Amygdala (tissue), 56 donors: Measurements from ENCODE around the gene GDPGP1.
A peak's percentile ranks its signal among the peaks of the same experiment; 100 is the strongest.

Experiments
- DNase-seq, 56 donors: peaks; one replicate each; lab custom pipeline; 2025; lab: John Stamatoyannopoulos, UW

The GDPGP1 gene

DNA sequence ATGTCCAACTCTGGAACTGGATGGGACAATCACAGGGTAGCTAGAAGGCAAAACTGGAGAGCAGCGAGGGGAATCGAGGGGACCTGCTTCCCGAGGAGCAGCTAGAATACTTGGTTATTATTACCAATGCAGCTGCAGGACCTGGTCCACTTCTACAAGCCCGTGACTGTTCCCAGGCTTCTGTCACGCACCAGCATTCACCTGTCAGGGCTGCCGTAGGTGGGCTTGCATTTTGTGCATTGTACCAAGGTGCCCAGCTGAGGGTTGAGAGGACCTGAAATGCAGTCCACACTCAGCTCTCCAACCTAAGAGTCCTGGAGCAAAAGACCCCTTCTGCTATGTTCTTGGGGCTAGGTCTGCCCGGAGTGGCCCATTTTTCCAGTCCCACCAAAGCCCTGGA, 30.5 kb upstream of the GDPGP1 start:
- no peak for DNase-seq

DNA sequence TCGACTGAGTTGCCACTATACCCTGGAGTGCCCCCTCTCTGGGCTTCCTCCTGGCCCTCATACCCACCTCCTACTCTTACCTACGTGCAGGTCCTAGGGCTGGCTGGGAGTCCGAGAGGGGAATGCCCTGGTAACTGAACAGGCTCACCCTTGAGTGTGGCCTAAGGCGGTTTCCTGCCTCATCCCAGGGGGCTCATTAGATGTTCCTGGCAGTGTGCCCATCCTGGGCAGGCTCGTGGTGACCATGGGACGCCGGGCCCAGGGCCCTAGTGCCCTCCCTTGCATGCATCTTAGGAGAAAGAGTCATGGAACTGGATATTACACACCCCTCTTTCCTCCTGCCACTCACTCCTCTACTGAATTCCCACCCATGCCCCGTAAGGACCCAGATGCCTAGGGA, 30.1 kb upstream of the GDPGP1 start:
- peak in 21 of 56 donors; percentile 9 to 57 (median 36) for DNase-seq

DNA sequence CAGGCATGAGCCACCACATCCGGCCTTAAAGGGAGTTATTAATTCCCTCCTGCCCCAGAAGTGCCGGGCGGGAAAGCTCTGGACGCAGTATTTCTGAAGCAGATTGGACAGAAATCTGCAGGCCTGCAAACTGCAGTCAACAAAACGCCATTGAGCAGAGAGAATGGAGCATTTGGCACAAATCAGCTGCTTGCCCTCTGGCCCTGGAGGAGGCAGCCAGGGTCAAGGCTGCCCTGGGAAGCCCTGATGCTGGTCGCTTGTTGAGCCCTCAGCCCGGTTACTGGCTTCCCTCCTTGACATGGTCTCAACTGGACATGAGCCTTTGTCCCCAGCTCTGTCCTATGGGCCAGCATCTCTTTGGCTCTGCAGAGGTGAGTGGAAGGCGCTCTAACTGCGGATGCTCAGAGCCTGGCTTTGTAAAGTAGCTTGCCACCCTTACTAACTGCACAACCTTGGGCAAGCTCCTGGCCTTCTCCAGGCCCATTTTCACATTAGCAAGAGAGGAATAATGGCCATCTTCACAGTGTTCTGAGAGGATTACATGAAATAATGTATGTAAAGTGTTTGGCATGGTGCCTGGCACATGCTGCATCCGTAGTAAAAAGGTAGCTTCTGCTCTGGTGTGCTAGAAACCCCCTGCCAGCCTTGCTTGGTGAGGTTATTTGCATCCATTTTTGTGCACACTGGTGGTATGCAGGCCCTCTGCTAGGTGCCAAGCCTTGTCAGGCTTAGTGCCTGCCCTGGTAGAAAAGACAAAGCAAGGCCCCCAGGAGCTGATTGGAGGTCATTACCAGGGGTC, 28.8 kb upstream of the GDPGP1 start:
- DNase-seq, result peak in 18 of 56 donors; percentile 9 to 65 (median 32)

DNA sequence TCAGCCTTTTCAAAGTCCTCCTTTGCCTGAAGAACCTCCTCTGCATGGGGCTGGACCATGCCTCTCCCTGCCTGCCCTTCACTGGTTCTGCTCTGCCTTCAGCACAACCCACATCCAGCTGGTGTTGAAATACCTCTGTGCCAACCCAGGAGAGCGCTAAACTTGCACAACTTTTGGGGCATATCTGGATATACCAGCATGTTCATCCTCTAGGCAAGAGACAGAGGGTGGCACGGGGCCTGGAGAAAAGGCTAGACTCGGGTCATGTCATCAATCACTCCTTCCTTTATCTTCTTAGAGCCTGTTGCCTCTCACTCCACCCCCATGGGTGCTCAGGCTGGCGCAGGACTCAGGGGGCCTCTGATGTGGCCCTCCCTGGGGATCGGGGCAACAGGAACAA, 28.1 kb upstream of the GDPGP1 start:
- DNase-seq, result no peak

DNA sequence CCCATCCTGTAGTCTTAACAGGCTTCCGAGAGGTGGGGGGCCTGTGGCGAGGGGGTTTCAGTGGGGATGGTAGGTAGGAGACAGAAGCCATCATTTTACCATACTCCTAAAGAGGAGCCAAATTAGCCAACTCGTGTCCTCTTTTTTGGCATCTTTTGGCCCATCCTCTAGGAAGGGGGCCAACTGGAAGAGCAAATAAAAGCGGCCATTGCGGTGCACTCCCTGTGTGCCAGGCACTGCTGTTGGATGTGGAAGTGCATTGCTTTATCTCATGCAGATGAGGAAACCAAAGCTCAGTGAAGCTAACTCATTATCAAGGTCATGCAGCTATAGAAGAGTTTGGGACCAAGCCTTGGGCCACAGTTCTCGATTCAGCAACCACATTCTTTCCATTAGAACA, 26.8 kb upstream of the GDPGP1 start:
- DNase-seq, result no peak

DNA sequence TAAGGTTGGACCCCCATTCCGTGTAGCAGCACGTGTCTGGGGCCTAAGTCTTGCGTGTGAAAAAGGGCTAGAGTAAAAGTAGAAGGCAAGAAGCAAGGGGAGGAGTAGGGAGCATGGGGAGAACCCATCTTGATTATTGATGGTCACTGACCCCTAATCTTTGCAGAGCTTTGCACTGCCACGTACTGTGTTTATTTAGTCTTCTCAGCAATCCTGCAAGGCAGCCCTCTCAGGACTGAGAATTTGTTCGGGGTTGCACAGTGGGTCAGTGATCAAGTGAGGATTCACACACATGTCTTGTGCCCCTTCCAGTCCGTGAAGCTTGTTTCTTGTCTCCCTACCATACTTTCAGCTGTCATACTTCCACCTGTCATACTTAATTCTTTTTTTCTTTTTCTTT, 25.7 kb upstream of the GDPGP1 start:
- DNase-seq, result no peak

DNA sequence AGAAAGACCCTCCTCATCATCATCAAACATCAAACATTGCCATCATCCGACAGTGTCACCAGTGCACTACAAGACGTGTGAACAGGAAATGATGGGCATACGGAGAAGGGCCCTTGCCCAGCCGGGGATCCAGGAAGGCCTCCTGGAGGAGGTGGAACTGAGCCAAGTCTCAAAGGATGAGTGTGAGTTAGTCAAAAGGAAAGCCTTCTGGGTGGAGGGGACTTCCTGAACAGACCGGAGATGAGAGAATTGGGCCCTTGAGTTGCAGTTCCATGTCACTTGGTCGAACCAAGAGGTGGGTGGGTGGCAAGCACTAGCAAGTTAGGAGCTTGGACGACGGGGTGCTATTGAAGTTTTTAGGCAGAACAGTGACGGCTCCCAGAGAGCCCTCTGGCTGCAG, 24.4 kb upstream of the GDPGP1 start:
- no peak for DNase-seq

DNA sequence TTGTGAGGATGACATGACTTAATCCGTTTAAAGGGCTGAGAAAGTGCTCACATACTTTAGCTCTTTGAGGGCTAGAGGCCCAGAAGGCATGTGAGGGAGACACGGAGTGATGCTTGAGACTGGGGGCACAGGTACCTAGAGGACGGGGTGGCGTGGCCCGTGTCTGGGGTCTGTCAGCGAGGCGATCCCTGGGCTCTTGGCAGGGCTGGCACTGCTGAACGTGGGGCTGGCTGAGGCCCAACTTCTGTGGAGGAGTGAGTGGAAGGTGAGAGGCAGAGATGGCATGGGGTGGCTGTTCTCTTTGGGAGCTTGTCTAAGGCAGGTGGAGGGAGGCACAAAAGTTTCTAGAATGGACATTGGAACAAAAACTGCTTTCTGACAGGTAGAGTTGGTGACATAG, 23.4 kb upstream of the GDPGP1 start:
- DNase-seq, result no peak

DNA sequence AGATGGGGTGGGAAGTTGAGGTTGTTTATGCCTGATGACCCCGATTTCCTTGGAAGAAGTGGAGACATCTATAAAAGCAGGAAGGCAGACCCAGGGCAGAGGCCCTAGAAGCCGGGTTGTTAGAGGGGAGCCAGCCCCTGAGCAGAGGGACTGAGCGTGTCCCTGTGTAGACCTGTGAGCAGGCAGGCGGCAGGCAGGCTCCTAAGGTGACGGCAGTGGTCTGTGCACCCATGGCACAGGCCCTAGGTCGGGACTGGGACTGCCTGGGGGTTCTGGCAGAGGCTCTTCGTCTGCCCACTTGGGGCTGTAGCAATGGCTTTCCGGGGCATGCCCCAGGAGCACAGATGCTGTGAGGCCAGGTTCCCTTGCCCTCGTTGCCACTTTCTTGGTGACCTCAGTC, 23.0 kb upstream of the GDPGP1 start:
- DNase-seq, result no peak

DNA sequence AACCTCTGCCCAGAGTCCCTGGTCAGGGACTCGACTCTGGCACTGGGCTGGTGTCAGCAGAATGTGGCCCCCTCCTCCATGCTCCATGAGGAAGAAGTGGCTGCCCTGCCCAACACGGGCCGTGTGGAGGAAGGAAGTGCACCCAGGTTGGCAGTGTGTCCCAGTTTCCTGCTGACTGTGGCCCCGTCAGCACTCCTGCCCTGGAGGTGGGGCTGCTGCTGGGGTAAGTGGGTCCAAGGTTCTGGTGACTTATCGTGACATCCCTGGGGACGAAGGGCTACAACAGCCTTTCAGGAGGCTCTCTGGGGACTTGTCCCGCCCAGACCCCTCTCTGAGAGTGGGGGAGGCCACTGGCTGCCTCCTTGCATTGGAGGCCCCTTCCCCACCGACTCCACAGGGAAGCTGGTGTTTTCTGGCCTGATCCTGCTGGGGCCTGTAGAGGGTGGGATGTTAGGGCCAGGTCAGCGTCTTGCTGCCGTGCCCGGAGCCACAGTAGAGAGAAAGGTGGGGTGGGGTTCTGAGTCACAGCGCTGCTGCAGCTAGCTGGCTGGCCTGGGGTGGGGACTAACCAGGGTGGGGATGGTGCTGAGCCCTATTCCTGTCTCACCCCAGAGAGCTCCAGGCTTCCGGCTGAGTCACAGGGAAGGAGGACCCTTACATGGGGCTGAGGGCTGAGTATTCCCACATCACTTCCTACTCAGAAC, 22.4 kb upstream of the GDPGP1 start:
- DNase-seq, result no peak

DNA sequence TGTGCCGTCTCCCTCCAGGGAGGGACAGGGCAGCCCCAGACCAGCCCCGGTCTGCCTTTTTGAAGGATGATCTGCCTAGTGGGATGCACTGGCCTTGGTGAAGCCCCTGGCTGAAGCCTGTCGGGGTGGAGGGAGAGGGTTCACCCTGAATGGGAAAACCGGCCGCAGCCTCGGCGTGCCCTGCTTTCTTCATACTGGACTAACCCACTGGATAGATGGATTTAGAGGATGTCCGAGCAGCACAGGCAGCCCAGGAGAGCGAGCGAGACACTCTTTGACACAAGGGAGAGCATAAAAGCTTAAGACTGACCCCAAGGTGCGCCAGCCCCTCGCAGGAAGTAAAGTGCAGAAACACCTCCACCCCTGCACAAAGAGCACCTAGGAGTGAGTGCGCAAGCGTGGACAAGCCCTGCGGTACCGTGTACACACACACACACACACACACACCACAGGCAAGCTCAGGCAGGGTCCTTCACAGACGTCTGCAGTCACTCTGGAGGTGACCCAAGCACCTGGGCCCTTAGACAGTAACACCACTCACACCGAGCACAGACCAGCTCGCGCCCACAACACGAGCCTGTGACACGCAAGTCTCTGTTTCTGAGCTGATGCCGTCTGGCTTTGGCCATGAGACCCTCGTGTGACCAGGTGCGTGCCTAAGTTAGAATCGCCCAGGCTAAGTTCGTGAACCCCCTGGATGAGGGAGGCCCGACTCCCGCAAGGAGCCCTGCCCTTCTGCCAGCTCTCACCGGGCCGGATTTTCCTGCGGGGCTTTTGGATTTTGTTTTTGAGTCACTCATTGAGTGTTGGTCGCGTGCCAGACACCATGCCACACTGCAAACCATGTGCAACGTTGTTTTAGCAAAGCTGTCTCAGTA, 21.5 kb upstream of the GDPGP1 start:
- DNase-seq, result peak in 1 of 56 donors; percentile 49

DNA sequence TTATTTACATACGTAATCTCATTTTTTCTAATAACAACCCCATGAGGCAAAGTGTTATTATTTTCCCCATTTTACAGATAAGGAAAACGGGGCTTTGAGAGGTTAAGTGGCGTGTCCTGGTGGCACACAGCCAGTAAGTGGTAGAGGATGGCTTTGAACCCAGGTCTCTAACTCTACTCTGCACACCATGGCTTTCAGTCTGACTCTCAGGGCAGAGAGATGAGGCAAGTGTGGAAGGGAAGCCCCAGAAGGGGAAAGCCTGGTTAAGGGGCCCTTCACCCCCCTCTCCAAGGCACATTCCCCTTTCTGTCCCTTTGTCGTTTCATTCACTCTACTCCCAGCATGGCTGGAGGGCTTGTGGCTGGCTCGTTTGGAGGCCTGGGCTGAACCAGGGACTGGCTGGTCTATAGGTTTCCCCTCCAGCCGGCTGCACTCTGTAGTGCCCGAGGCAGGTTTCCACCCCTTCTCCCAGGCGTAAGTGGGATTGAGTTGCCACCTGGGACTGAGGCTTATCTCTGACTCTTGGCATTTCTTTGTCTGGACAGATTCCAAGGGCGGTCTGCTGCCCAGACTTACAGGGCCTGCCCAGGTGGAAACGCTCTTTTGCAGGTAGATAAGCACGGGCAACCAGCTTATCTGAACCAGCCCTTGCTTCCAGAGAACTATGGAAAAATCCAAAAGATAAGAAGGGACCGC, 20.7 kb upstream of the GDPGP1 start:
- DNase-seq, result no peak

DNA sequence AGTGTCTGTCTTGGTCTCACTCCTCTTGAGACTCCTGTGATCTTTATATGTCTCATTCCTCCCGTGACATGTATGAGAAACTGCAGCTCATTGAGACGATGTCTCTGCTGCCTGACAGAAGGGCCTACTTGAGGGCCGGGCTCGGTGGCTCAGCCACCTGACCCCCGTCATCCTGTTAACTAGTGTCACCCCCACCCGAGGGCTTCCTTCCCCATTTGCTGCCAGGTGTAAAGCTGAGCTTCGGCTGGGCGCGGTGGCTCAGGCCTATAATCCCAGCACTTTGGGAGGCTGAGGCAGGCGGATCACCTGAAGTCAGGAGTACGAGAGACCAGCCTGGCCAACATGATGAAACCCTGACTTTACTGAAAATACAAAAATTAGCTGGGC, 20.2 kb upstream of the GDPGP1 start:
- no peak for DNase-seq

DNA sequence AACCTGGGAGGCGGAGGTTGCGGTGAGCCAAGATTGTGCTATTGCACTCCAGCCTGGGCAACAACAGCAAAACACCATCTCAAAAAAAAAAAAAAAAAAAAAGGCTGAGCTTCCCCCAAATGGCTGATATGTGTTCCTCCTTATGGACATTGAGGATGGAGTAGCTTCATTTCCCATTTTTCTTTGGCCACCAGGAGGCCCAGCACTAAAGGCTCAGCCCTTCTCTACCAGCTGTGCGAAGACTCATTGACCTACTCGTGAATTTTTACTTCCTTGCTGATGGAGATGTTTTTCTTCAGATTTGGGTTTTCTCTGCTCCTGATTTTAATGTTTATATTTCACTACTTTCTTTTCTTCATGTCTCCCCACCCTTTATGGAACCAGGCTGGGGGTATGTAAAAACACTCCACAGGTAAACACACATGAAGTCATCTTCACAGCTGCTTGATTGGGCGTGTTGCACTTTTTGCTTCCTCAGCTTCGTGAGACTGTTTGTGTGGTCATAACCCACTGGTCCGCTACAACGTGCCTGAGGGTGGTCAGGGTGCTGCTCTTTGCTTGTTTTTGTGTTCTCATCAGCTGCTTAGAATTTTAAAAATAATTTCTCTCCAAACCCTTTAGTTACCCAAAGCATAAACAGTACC, 19.3 kb upstream of the GDPGP1 start:
- no peak for DNase-seq

DNA sequence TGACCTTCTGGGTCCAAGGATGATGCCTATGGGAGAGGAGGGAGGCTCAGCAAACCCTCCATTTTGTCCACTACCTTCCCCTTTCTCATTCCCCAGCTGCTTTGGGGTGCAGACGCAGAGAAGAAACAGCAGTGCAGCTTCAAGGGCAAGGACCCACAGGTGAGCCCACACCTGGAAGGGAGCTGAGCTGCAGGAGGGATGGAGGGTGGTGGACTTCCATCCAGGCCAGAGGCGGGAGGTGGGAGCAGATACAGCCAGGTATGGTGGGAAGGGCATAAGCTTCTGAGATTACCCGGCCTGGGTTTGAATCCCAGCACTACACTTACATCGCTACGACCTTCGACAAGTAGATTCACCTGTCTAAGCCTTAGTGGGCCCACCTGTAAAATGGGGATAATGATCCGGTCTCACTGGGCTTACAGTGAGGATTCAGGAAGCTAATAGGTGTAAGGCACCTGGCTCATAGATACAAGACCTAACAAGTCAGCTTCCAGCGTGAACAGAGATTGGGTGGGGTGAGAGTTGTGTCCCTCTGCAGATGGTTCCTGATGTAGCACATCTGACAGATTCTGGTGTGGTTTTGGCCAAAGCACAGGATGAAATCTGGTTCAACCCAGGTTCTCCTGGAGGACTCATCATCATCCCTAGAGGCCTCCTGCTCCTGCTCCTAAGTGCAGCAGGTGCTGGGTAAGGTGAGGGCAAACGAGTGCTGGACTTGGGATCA, 16.2 kb upstream of the GDPGP1 start:
- no peak for DNase-seq

DNA sequence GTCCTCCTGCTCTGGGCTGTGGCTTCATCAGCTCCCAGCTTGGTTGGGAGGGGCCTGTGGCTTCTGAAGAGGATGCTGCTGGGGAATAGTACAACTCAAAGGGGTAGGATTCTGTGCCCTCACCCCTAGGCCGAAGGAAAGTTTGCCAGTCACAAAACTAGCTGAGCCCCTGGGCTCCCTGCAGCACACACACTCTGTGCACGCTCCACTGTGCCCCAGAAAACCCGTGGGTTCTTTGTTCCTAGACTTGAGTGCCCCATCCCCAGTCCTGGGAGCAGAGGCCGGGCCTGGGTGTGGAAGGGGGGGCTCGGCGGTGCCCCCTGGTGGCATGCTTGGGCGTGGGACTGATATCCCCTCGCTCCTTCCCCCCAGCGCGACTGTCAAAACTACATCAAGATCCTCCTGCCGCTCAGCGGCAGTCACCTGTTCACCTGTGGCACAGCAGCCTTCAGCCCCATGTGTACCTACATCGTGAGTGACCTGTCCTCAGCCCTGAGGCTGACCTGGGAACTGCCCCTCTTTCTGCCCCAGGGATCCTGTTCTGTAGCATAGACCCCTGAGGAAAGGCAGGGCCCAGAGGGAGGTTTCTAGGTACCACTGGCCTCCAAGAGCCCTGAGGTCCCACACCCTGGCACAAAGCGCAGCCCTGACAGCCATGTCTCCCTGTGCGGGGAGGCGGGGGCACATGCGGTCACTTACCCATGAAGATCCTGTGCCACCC, 14.4 kb upstream of the GDPGP1 start:
- DNase-seq, result peak in 10 of 56 donors; percentile 13 to 42 (median 22)

DNA sequence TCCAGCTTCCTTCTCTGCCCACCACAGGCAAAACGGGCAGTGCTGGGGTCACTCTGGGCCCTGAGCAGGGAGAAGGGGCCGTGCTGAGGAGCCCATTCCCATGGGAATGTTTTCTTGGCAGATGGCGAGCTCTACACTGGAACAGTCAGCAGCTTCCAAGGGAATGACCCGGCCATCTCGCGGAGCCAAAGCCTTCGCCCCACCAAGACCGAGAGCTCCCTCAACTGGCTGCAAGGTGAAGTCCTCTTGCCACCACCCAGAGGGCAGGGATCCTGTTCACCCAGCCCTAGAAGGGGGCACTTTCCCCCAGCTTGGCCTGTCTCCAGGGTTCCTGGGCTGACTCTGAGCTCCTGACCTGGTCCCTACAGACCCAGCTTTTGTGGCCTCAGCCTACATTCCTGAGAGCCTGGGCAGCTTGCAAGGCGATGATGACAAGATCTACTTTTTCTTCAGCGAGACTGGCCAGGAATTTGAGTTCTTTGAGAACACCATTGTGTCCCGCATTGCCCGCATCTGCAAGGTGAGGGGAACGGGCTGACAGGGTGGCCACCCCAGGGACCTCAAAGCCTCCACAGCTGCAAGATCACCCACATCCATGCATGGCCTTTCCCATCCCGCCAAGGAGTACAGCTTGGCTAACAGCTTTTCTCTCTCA, 12.6 kb upstream of the GDPGP1 start:
- peak in 52 of 56 donors; percentile 16 to 84 (median 62) for DNase-seq

DNA sequence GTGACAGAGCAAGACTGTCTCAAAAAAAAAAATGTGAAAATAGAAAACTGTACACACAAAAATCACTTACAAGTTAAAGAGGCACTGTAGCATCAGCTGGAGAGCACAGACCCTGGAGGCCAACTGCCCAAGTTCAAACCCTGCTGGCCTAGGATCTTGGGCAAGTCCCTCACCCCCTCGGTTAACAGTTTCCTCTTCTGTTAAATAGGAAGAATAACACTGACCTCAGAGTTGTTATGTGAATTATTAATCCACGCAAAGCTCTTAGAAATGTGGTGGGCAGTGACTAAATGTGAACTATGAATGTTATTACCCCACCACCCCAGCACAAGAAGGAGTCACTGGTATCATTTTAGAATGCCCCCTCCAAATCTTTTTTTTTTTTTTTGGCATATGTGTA, 11.5 kb upstream of the GDPGP1 start:
- no peak for DNase-seq
